Sigmoid colon (tissue), 7 donors: ENCODE results near the gene ZFYVE28. TPM values are rescaled to one million over a fixed set of nuclear protein-coding genes. Genes with fewer than 3 reads are reported as not detected.

ENCODE experiments used
- DNase-seq: peaks from one replicate; pipeline ENCODE4 v3.0.0-alpha.2; 2019
- H3K27ac ChIP-seq, 4 donors: fragments of 200-600 bp; sonication (generic); one replicate each; pipeline ENCODE4 v1.5.1; 2016 to 2019; ENCODE audit warnings: mild to moderate bottlenecking in 1 of 4
- H3K27me3 ChIP-seq, 3 donors: fragments of 200-600 bp; sonication (generic); one replicate each; pipeline ENCODE4 v1.5.1; 2019; ENCODE audit warnings: mild to moderate bottlenecking in 1 of 3
- H3K36me3 ChIP-seq, 4 donors: fragments of 200-600 bp; sonication (generic); one replicate each; pipeline ENCODE4 v1.5.1; 2016 to 2019
- H3K4me1 ChIP-seq, 4 donors: fragments of 200-600 bp; sonication (generic); one replicate each; pipeline ENCODE4 v1.5.1; 2017 to 2019
- H3K4me3 ChIP-seq, 4 donors: fragments of 200-600 bp; sonication (generic); one replicate each; pipeline ENCODE4 v1.5.1; 2017 to 2019; ENCODE audit warnings: mild to moderate bottlenecking in 2 of 4, moderate library complexity in 1 of 4
- H3K9me3 ChIP-seq, 4 donors: fragments of 200-600 bp in 3 of 4; sonication (generic) in 3 of 4; one replicate each; pipeline versions ENCODE4 v1.5.1 to v1.6.1; 2013 to 2019
- CTCF ChIP-seq, 4 experiments: fragments of 450-650 bp in 3 of 4; fragments of 200-600 bp in 1 of 4; IDR thresholded peaks; one replicate each; pipeline ENCODE4 v1.5.1; 2016 to 2019; ENCODE audit warnings: antibody characterized with exemption in 4 of 4, mild to moderate bottlenecking in 3 of 4, moderate library complexity in 2 of 4
- EP300 ChIP-seq, 4 donors: sonication (generic); formaldehyde crosslinking; IDR thresholded peaks; one replicate each; pipeline ENCODE4 v1.6.1; 2017; ENCODE audit warnings: antibody characterized with exemption in 4 of 4
- POLR2A ChIP-seq, 2 donors: fragments of 450-650 bp; IDR thresholded peaks; one replicate each; pipeline ENCODE4 v1.6.1; 2016; ENCODE audit warnings: antibody characterized with exemption in 2 of 2, mild to moderate bottlenecking in 2 of 2, moderate library complexity in 2 of 2
- POLR2AphosphoS5 ChIP-seq, 4 donors: sonication (generic); formaldehyde crosslinking; IDR thresholded peaks; one replicate each; pipeline ENCODE4 v1.6.1; 2017; ENCODE audit warnings: antibody characterized with exemption in 4 of 4
- WGBS, 2 donors: extraction: QIAGEN DNeasy Blood & Tissue Kit; methylation state at CpG; one replicate each; pipeline ENCODE4 v1.1.7; 2013; 5-methylcytosine and 5-hydroxymethylcytosine counted together
- intact Hi-C: fragments of 100-400 bp; cut with DNase I; formaldehyde crosslinking; loops from one replicate; pipeline ENCODE4 v1.15.1; 2023
- polyA plus RNA-seq, 3 donors: library from polyadenylated mRNA; stranded (reverse); fragments of 200-250 nt; gene quantifications; one replicate each; pipeline ENCODE4 v1.2.3, GENCODE V29; 2013
- total RNA-seq, 4 donors: library from RNA; depleted of rRNA; stranded (reverse); fragments of >200 nt; gene quantifications; one replicate each; pipeline ENCODE4 v1.1.0, GENCODE V29; 2016
- donor health status: healthy with polysubstance abuse.
- donor health status: Bipolar disorder and iron deficiency.
- donor health status: healthy.

Gene ZFYVE28
- total and polyA plus RNA-seq, 7 donors, result 3.1 to 24.1 (median 13.0) TPM

GRCh38 chr4:2249526-2250356, 168.7 kb downstream of the ZFYVE28 start:
- H3K9me3 ChIP-seq, result no peaks in the 10 kb centered on the region

GRCh38 chr4:2248821-2249261, 169.6 kb downstream of the ZFYVE28 start:
- no peak overlapping the region for H3K27ac ChIP-seq
- no peaks in the 10 kb centered on the region for H3K27me3 ChIP-seq
- TF ChIP-seq POLR2AphosphoS5 (IDR thresholded peaks at IDR 0.05), result no peak
- no peak for TF ChIP-seq POLR2A (IDR thresholded peaks at IDR 0.05)
- no peak for TF ChIP-seq CTCF (IDR thresholded peaks at IDR 0.05)
- TF ChIP-seq EP300 (IDR thresholded peaks at IDR 0.05), result no peak
- intact Hi-C loops, result no loop called here
- WGBS, 2 donors, result 82 to 86% methylated on average over 10 of the region's 10 CpGs
- no peaks in the 10 kb centered on the region for H3K9me3 ChIP-seq
- no peak for DNase-seq
- H3K36me3 ChIP-seq, result peaks cover 17 to 70% (median 44%) of the 10 kb centered on the region in 4 donors
- H3K4me1 ChIP-seq, result peaks cover 0 to 18% (median 6%) of the 10 kb centered on the region in 4 donors
- no peak overlapping the region for H3K4me3 ChIP-seq

More at GRCh38 chr4:2249526-2250356, 168.7 kb downstream of the ZFYVE28 start:
- TF ChIP-seq EP300 (IDR thresholded peaks at IDR 0.05), result no peak
- no peak for TF ChIP-seq CTCF (IDR thresholded peaks at IDR 0.05)
- no peak for TF ChIP-seq POLR2A (IDR thresholded peaks at IDR 0.05)
- no peak for TF ChIP-seq POLR2AphosphoS5 (IDR thresholded peaks at IDR 0.05)
- Histone ChIP-seq H3K4me3 (no peak overlapping the region), H3K4me1 (peaks cover 0 to 18% (median under 1%) of the 10 kb centered on the region in 4 donors), H3K27ac (no peak overlapping the region), H3K36me3 (peaks cover 17 to 78% (median 48%) of the 10 kb centered on the region in 4 donors), H3K27me3 (no peaks in the 10 kb centered on the region)
- no peak for DNase-seq
- 84 to 90% methylated on average over 26 of the region's 26 CpGs for WGBS, 2 donors
- intact Hi-C loops, result no loop called here

- Histone ChIP-seq H3K4me3 (no peak overlapping the region), H3K27ac (no peak overlapping the region), H3K9me3 (no peaks in the 10 kb centered on the region), H3K4me1 (peaks cover 0 to 14% (median 7%) of the 10 kb centered on the region in 4 donors), H3K27me3 (no peaks in the 10 kb centered on the region), H3K36me3 (peaks cover 17 to 64% (median 41%) of the 10 kb centered on the region in 4 donors)
- intact Hi-C loops, result no loop called here
- 87% methylated on average over 21 of the region's 21 CpGs for WGBS, 2 donors
- DNase-seq, result no peak
- TF ChIP-seq POLR2A (IDR thresholded peaks at IDR 0.05) (no peak), POLR2AphosphoS5 (IDR thresholded peaks at IDR 0.05) (no peak), CTCF (IDR thresholded peaks at IDR 0.05) (no peak), EP300 (IDR thresholded peaks at IDR 0.05) (no peak)
Observed at GRCh38 chr4:2248044-2248780, 170.2 kb downstream of the ZFYVE28 start.

- WGBS, 2 donors, result 91 to 92% methylated on average over 42 of the region's 42 CpGs
- Histone ChIP-seq H3K9me3 (no peaks in the 10 kb centered on the region), H3K4me3 (no peak overlapping the region), H3K36me3 (peaks cover 17 to 57% (median 36%) of the 10 kb centered on the region in 4 donors), H3K27me3 (no peaks in the 10 kb centered on the region), H3K27ac (no peak overlapping the region), H3K4me1 (peaks cover 0 to 13% (median 7%) of the 10 kb centered on the region in 4 donors)
- intact Hi-C loops, result no loop called here
- DNase-seq, result no peak
- TF ChIP-seq POLR2A (IDR thresholded peaks at IDR 0.05) (no peak), CTCF (IDR thresholded peaks at IDR 0.05) (no peak), EP300 (IDR thresholded peaks at IDR 0.05) (no peak), POLR2AphosphoS5 (IDR thresholded peaks at IDR 0.05) (no peak)
Observed at GRCh38 chr4:2247128-2248043, 171.1 kb downstream of the ZFYVE28 start.
